CD4-positive, CD25-positive, alpha-beta regulatory T cell (primary cell): ENCODE measurements around the gene ST6GALNAC3. TPM values are rescaled to one million over a fixed set of nuclear protein-coding genes. Genes with fewer than 3 reads are reported as not detected.

ENCODE experiments used
- ATAC-seq, 2 donors: fragments of 150-1000 bp; cut with Tn5 transposase; one replicate each; pipeline ENCODE4 v1.10.0; 2021; ENCODE audit warnings: low read depth in 2 of 2, moderate number of reproducible peaks in 2 of 2, moderate library complexity in 1 of 2
- DNase-seq, 3 donors: peaks; one replicate each; pipeline versions ENCODE4 v3.0.0 to v3.0.0-alpha.2; 2012 to 2022; ENCODE audit warnings: mixed read lengths in 1 of 3
- H3K27ac ChIP-seq: one replicate; pipeline ENCODE4 v1.7.0; 2013; ENCODE audit warnings: mild to moderate bottlenecking, low read length; ENCODE audit not compliant: insufficient read depth, poor library complexity, severe bottlenecking
- H3K27me3 ChIP-seq: one replicate; pipeline ENCODE4 v1.7.0; 2013; ENCODE audit warnings: low read length; ENCODE audit not compliant: control insufficient read depth, insufficient read depth
- H3K36me3 ChIP-seq: one replicate; pipeline ENCODE4 v1.7.0; 2013; ENCODE audit warnings: mild to moderate bottlenecking, low read length, moderate library complexity; ENCODE audit not compliant: control insufficient read depth, insufficient read depth
- H3K4me1 ChIP-seq: 2 replicates; pipeline ENCODE4 v1.7.0; 2013; ENCODE audit warnings: mild to moderate bottlenecking, low read length; ENCODE audit not compliant: insufficient read depth, control insufficient read depth, poor library complexity, severe bottlenecking
- H3K4me3 ChIP-seq: one replicate; pipeline ENCODE4 v1.7.0; 2013; ENCODE audit warnings: low read depth, mild to moderate bottlenecking, low read length, moderate library complexity
- H3K9me3 ChIP-seq, 2 experiments: 1 replicate in 1 of 2; 2 replicates in 1 of 2; pipeline ENCODE4 v1.7.0; 2013; ENCODE audit warnings: low read length in 2 of 2, mild to moderate bottlenecking in 1 of 2, moderate library complexity in 1 of 2; ENCODE audit not compliant: control insufficient read depth in 2 of 2
- H3K27ac Mint-ChIP-seq, 3 donors: one replicate each; pipeline ENCODE4 v1.8.0; 2020 to 2022; ENCODE audit warnings: mild to moderate bottlenecking in 3 of 3, mixed read lengths in 3 of 3, moderate library complexity in 2 of 3
- H3K27me3 Mint-ChIP-seq: one replicate; pipeline ENCODE4 v1.8.0; 2022; ENCODE audit warnings: mild to moderate bottlenecking, mixed read lengths
- H3K36me3 Mint-ChIP-seq: one replicate; pipeline ENCODE4 v1.8.0; 2020; ENCODE audit warnings: mixed read lengths
- H3K4me1 Mint-ChIP-seq, 4 donors: one replicate each; pipeline ENCODE4 v1.8.0; 2020 to 2022; ENCODE audit warnings: mixed read lengths in 4 of 4, mild to moderate bottlenecking in 1 of 4
- H3K4me3 Mint-ChIP-seq, 4 donors: one replicate each; pipeline ENCODE4 v1.8.0; 2020 to 2022; ENCODE audit warnings: mild to moderate bottlenecking in 4 of 4, mixed read lengths in 4 of 4, moderate library complexity in 3 of 4
- H3K9me3 Mint-ChIP-seq, 7 donors: one replicate each; pipeline ENCODE4 v1.8.0; 2020 to 2022; ENCODE audit warnings: mixed read lengths in 7 of 7, mild to moderate bottlenecking in 3 of 7, moderate library complexity in 2 of 7
- polyA plus RNA-seq, 4 donors: library from polyadenylated mRNA; unstranded; fragments of 300-500 nt; fragmentation: Illumina TruSeq; gene quantifications; one replicate each; pipeline ENCODE4 v1.2.3, GENCODE V29; 2021
- total RNA-seq: library from RNA; stranded (reverse); gene quantifications from one replicate; pipeline ENCODE4 v1.2.3, GENCODE V29; 2022

ST6GALNAC3 gene
- total and polyA plus RNA-seq, 5 donors from 2014 or later, result 0.03 to 3.4 (median 0.95) TPM

DNA sequence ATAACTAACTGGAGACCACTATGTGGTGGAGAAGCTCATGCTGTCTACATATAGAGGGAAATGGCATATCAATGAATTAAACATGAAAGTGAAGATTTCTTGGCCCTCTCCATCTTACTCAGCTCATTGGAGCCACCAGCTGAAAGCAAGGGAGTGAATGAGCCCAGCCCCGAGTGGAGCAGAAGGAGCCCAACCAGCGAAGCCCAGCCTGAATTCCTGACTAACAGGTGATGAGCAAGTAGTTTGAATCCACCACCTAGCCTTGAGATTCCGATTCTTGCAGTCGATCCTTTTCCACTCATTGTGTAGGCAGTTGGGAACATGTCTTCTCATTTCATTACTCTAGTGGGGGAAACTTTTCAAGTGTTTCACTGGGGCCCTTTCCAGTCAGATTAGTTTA, 18.6 kb upstream of the ST6GALNAC3 start:
- ATAC-seq, result no peak
- peaks cover 0 to 4% (median 0%) of the 10 kb centered on the region in 7 donors for H3K9me3 Mint-ChIP-seq
- H3K27ac ChIP-seq, result no peak overlapping the region
- no peaks in the 10 kb centered on the region for H3K36me3 ChIP-seq
- H3K4me3 Mint-ChIP-seq, result no peak overlapping the region
- H3K27me3 ChIP-seq, result no peaks in the 10 kb centered on the region
- no peak for DNase-seq
- no peaks in the 10 kb centered on the region for H3K4me1 Mint-ChIP-seq
- no peak overlapping the region for H3K27ac Mint-ChIP-seq
- no peaks in the 10 kb centered on the region for H3K4me1 ChIP-seq
- H3K36me3 Mint-ChIP-seq, result no peaks in the 10 kb centered on the region
- no peaks in the 10 kb centered on the region for H3K9me3 ChIP-seq
- no peak overlapping the region for H3K4me3 ChIP-seq
- no peaks in the 10 kb centered on the region for H3K27me3 Mint-ChIP-seq

GRCh38 chr1:76059451-76059850, 15.1 kb upstream of the ST6GALNAC3 start:
- H3K27me3 Mint-ChIP-seq, result peaks cover 5% of the 10 kb centered on the region
- peaks cover 0 to 4% (median 0%) of the 10 kb centered on the region in 7 donors for H3K9me3 Mint-ChIP-seq
- H3K4me3 Mint-ChIP-seq, result no peak overlapping the region
- H3K27me3 ChIP-seq, result no peaks in the 10 kb centered on the region
- no peak overlapping the region for H3K27ac Mint-ChIP-seq
- no peak overlapping the region for H3K27ac ChIP-seq
- no peak for ATAC-seq
- H3K36me3 ChIP-seq, result no peaks in the 10 kb centered on the region
- no peaks in the 10 kb centered on the region for H3K4me1 Mint-ChIP-seq
- no peaks in the 10 kb centered on the region for H3K9me3 ChIP-seq
- no peaks in the 10 kb centered on the region for H3K4me1 ChIP-seq
- no peak overlapping the region for H3K4me3 ChIP-seq
- no peak for DNase-seq
- no peaks in the 10 kb centered on the region for H3K36me3 Mint-ChIP-seq

DNA sequence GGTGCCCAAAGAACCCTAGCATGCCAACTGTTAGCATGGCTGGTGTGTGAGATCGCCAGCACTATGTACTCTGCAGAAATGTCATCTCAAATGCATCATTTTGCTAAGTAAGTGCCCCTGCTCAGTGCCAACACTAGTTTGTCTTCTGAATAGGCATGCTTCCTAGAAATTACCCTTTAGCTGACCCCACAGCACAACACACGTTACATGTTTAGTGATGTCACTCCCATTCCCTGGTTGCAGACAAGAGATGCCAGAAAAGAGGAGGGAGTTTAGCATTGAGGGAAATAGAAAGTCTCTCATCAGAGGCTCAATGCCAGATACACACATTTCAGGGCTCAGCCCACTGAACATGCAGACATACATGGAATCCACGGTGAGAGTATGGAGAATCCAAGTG, 9.3 kb upstream of the ST6GALNAC3 start:
- Histone ChIP-seq H3K4me1 (no peaks in the 10 kb centered on the region), H3K9me3 (no peaks in the 10 kb centered on the region), H3K27ac (no peak overlapping the region), H3K36me3 (no peaks in the 10 kb centered on the region), H3K27me3 (no peaks in the 10 kb centered on the region), H3K4me3 (no peak overlapping the region)
- Mint-ChIP-seq H3K4me3 (no peak overlapping the region), H3K9me3 (peaks cover 0 to 2% (median 0%) of the 10 kb centered on the region in 7 donors), H3K27me3 (peaks cover 5% of the 10 kb centered on the region), H3K4me1 (no peaks in the 10 kb centered on the region), H3K27ac (no peak overlapping the region), H3K36me3 (no peaks in the 10 kb centered on the region)
- DNase-seq (no peak), ATAC-seq (no peak)

DNA sequence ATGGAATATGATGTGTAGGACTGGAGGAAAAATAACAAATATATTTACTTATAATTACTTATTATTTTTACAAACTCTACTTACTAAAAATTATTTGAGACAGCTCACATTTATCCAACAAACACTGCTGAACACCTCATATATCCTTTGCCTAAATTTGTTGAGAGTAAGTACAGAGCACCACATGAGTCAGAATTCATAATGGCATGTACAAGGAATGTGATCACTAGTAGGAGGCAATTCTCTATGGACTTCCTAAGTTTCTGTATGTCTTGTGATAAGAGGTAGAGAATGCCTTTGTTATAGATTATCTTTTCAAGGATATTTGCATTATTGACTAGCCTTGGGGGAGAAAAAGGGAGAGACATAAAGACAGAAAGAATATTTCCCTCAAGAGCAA, 8.2 kb upstream of the ST6GALNAC3 start:
- H3K4me3 Mint-ChIP-seq, result no peak overlapping the region
- no peaks in the 10 kb centered on the region for H3K36me3 Mint-ChIP-seq
- DNase-seq, result no peak
- Histone ChIP-seq H3K4me1 (no peaks in the 10 kb centered on the region), H3K9me3 (no peaks in the 10 kb centered on the region), H3K36me3 (no peaks in the 10 kb centered on the region), H3K27me3 (no peaks in the 10 kb centered on the region), H3K4me3 (no peak overlapping the region), H3K27ac (no peak overlapping the region)
- peaks cover 0 to 2% (median 0%) of the 10 kb centered on the region in 7 donors for H3K9me3 Mint-ChIP-seq
- ATAC-seq, result no peak
- H3K4me1 Mint-ChIP-seq, result no peaks in the 10 kb centered on the region
- peaks cover 5% of the 10 kb centered on the region for H3K27me3 Mint-ChIP-seq
- no peak overlapping the region for H3K27ac Mint-ChIP-seq

GRCh38 chr1:76068542-76068941, 6.0 kb upstream of the ST6GALNAC3 start:
- no peak for ATAC-seq
- DNase-seq, result no peak
- Mint-ChIP-seq H3K9me3 (peaks cover 0 to 1% (median 0%) of the 10 kb centered on the region in 7 donors), H3K36me3 (no peaks in the 10 kb centered on the region), H3K4me1 (peaks cover 0 to 4% (median under 1%) of the 10 kb centered on the region in 4 donors), H3K27ac (no peak overlapping the region), H3K27me3 (peaks cover 9% of the 10 kb centered on the region), H3K4me3 (no peak overlapping the region)
- H3K36me3 ChIP-seq, result no peaks in the 10 kb centered on the region
- no peak overlapping the region for H3K27ac ChIP-seq
- no peaks in the 10 kb centered on the region for H3K9me3 ChIP-seq
- peaks cover 2% of the 10 kb centered on the region for H3K27me3 ChIP-seq
- H3K4me1 ChIP-seq, result no peaks in the 10 kb centered on the region
- H3K4me3 ChIP-seq, result no peak overlapping the region

- ATAC-seq, result no peak
- no peak overlapping the region for H3K4me3 Mint-ChIP-seq
- H3K36me3 Mint-ChIP-seq, result no peaks in the 10 kb centered on the region
- no peak overlapping the region for H3K27ac Mint-ChIP-seq
- H3K9me3 Mint-ChIP-seq, result no peaks in the 10 kb centered on the region
- H3K4me1 Mint-ChIP-seq, result peaks cover under 1 to 8% (median 6%) of the 10 kb centered on the region in 4 donors
- Histone ChIP-seq H3K36me3 (no peaks in the 10 kb centered on the region), H3K4me3 (no peak overlapping the region), H3K4me1 (peaks cover 2% of the 10 kb centered on the region), H3K27ac (no peak overlapping the region), H3K27me3 (peaks cover 2% of the 10 kb centered on the region), H3K9me3 (no peaks in the 10 kb centered on the region)
- DNase-seq, result no peak
- H3K27me3 Mint-ChIP-seq, result peaks cover 5% of the 10 kb centered on the region
Observed at GRCh38 chr1:76068953-76069561, 5.5 kb upstream of the ST6GALNAC3 start.

DNA sequence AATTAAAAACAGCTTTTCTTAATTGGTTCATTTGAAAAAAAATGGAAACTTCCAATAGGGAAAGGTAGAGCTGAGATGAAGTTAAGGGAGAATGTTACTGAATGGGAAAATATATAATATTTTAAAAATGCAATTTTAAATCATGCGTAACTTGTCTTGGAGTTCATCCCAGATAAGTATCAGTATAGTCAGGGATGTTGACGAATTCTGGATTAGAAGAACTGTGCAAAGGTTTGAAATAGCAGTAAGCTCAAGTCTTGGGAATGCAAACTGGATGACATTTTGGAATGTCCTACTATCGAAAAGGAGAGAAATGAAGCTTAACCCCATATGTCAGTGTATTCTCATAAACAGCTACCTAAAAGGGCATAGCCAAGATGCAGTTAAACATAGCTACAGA, 4.0 kb upstream of the ST6GALNAC3 start:
- H3K27ac ChIP-seq, result no peak overlapping the region
- Mint-ChIP-seq H3K36me3 (no peaks in the 10 kb centered on the region), H3K4me3 (no peak overlapping the region), H3K27ac (no peak overlapping the region), H3K27me3 (peaks cover 9% of the 10 kb centered on the region), H3K9me3 (no peaks in the 10 kb centered on the region), H3K4me1 (peaks cover 9 to 20% (median 10%) of the 10 kb centered on the region in 4 donors)
- ATAC-seq (no peak), DNase-seq (no peak)
- H3K9me3 ChIP-seq, result no peaks in the 10 kb centered on the region
- no peaks in the 10 kb centered on the region for H3K36me3 ChIP-seq
- no peak overlapping the region for H3K4me3 ChIP-seq
- peaks cover 6% of the 10 kb centered on the region for H3K4me1 ChIP-seq
- peaks cover 2% of the 10 kb centered on the region for H3K27me3 ChIP-seq

GRCh38 chr1:76073481-76073880, 1.1 kb upstream of the ST6GALNAC3 start:
- Histone ChIP-seq H3K4me3 (no peak overlapping the region), H3K27ac (no peak overlapping the region), H3K27me3 (peaks cover 2% of the 10 kb centered on the region), H3K9me3 (no peaks in the 10 kb centered on the region), H3K36me3 (no peaks in the 10 kb centered on the region), H3K4me1 (peaks cover 6% of the 10 kb centered on the region)
- DNase-seq (no peak), ATAC-seq (no peak)
- peak overlapping the region in 2 of 3 donors; percentile 20 to 91 for H3K27ac Mint-ChIP-seq
- no peaks in the 10 kb centered on the region for H3K36me3 Mint-ChIP-seq
- peaks cover 9 to 32% (median 16%) of the 10 kb centered on the region in 4 donors for H3K4me1 Mint-ChIP-seq
- H3K4me3 Mint-ChIP-seq, result peak overlapping the region; percentile 6 to 70 (median 42)
- H3K9me3 Mint-ChIP-seq, result no peaks in the 10 kb centered on the region
- peaks cover 17% of the 10 kb centered on the region for H3K27me3 Mint-ChIP-seq
